ENCODE results near the gene BOD1.

- TF ChIP-seq CTCF (IDR thresholded peaks at IDR 0.05) (no peak), POLR2A (IDR thresholded peaks at IDR 0.05) (no peak), POLR2AphosphoS5 (IDR thresholded peaks at IDR 0.05) (no peak)
These were observed 21.9 kb upstream of the BOD1 start for GRCh38 chr5:173638126-173639040.
